Right renal pelvis (tissue), 4 donors: ENCODE data around the gene SPHK2. TPM values are rescaled to one million over a fixed set of nuclear protein-coding genes. Genes with fewer than 3 reads are reported as not detected.
"Not testable (repeated sequence)": the region's sequence is repeated elsewhere in the genome, so short reads cannot be mapped to it uniquely, and the experiment has no call there.

Experiments
- DNase-seq, 4 donors: peaks; one replicate each; pipeline ENCODE4 v3.0.0-alpha.2; 2013; ENCODE audit warnings: low read depth in 4 of 4, low spot score in 3 of 4, missing footprints in 1 of 4
- polyA plus RNA-seq, 4 donors: library from polyadenylated mRNA; unstranded; fragments of 120-200 nt; gene quantifications; one replicate each; pipeline ENCODE4 v1.2.1, GENCODE V29; 2013; ENCODE audit not compliant: insufficient read length in 4 of 4

The SPHK2 gene
- polyA plus RNA-seq, 4 donors: 18.6 to 30.6 (median 21.0) TPM

DNA sequence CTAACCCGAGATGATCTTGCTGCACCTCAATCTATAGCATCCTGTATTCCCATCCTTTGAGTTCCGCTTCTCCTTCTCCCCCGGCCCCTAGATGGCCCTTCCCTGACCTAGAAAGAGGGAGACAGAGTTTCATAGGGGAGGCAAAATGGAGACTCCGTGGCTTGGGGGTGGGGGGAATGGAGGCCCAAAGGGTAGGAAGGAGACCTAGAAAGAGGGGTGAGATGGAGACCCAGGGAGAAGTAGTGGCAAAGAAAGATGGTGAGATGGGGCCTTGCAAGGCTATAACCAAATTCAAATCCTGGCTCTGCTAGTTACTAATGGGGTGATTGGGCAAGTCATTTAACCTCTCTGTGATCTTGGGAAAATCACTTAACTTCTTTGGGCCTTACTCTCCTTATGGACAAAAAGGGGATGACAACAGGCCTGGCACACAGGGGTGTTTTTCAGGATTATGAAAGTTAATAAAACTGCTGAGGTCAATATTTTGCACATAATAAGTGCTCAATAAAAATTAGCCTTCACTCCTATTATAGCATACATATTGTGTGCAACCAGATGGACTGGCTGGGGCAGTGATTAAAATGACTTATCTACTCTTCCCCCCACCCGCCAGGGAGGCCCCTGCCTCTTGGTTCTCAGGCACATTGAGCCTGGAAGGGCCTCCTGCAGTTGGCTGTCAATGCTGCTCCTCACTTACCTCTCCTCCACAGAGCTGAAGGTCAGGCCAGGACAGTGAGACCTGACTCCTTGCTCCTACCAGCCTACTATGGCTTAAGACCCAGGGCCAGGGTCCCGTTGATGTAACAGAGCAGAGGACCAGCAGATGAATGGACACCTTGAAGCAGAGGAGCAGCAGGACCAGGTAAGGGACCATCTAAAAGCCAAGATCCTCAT is 633 bp downstream of the SPHK2 start:
- no peak for DNase-seq

DNA sequence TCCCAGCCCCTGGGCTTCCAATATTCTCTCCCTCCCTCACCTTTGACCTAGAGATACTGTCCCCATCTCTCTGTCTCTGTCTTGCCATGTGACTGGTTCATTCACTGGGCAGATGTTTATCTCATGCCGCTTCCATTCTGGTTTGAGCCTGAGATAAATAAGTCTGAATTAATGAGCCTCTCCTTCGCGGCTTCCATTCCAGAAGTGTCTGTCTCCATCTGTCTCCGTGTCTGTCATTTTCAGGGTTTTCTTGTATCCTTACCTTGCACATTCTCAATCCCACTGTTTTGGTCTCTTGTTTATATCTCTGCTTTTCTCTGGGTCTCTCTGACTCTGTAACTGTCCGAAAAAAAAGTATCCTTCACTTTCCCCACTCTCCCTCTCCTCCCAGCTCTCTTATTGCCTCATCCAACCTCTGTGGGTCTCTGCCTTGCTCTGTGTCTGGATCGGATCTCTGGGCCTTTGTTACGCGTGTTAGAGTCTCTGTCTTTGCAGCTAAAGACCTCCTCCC is 4.3 kb downstream of the SPHK2 start:
- DNase-seq: no peak

- peak; percentile 90 to 95 (median 94) for DNase-seq
Measured at GRCh38 chr19:48624067-48624594, 4.8 kb downstream of the SPHK2 start.

- DNase-seq: no peak
Measured at GRCh38 chr19:48624791-48625723, 5.8 kb downstream of the SPHK2 start.

DNA sequence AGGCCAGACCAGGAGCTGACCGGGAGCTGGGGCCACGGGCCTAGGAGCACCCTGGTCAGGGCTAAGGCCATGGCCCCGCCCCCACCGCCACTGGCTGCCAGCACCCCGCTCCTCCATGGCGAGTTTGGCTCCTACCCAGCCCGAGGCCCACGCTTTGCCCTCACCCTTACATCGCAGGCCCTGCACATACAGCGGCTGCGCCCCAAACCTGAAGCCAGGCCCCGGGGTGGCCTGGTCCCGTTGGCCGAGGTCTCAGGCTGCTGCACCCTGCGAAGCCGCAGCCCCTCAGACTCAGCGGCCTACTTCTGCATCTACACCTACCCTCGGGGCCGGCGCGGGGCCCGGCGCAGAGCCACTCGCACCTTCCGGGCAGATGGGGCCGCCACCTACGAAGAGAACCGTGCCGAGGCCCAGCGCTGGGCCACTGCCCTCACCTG is 6.6 kb downstream of the SPHK2 start:
- DNase-seq: no peak

- DNase-seq: no peak
Measured at GRCh38 chr19:48627201-48627864, 8.0 kb downstream of the SPHK2 start.

- no peak for DNase-seq
Measured at GRCh38 chr19:48627865-48628314, 8.6 kb downstream of the SPHK2 start.

GRCh38 chr19:48628486-48629296 is 9.4 kb downstream of the SPHK2 start:
- DNase-seq: no peak

DNA sequence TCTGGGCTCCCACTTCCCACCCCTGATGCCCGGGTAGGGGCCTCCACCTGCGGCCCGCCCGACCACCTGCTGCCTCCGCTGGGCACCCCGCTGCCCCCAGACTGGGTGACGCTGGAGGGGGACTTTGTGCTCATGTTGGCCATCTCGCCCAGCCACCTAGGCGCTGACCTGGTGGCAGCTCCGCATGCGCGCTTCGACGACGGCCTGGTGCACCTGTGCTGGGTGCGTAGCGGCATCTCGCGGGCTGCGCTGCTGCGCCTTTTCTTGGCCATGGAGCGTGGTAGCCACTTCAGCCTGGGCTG is 9.9 kb downstream of the SPHK2 start:
- no peak for DNase-seq

DNA sequence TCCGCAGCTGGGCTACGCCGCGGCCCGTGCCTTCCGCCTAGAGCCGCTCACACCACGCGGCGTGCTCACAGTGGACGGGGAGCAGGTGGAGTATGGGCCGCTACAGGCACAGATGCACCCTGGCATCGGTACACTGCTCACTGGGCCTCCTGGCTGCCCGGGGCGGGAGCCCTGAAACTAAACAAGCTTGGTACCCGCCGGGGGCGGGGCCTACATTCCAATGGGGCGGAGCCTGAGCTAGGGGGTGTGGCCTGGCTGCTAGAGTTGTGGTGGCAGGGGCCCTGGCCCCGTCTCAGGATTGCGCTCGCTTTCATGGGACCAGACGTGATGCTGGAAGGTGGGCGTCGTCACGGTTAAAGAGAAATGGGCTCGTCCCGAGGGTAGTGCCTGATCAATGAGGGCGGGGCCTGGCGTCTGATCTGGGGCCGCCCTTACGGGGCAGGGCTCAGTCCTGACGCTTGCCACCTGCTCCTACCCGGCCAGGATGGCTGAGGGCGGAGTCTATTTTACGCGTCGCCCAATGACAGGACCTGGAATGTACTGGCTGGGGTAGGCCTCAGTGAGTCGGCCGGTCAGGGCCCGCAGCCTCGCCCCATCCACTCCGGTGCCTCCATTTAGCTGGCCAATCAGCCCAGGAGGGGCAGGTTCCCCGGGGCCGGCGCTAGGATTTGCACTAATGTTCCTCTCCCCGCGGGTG is 10.4 kb downstream of the SPHK2 start:
- no peak for DNase-seq

DNA sequence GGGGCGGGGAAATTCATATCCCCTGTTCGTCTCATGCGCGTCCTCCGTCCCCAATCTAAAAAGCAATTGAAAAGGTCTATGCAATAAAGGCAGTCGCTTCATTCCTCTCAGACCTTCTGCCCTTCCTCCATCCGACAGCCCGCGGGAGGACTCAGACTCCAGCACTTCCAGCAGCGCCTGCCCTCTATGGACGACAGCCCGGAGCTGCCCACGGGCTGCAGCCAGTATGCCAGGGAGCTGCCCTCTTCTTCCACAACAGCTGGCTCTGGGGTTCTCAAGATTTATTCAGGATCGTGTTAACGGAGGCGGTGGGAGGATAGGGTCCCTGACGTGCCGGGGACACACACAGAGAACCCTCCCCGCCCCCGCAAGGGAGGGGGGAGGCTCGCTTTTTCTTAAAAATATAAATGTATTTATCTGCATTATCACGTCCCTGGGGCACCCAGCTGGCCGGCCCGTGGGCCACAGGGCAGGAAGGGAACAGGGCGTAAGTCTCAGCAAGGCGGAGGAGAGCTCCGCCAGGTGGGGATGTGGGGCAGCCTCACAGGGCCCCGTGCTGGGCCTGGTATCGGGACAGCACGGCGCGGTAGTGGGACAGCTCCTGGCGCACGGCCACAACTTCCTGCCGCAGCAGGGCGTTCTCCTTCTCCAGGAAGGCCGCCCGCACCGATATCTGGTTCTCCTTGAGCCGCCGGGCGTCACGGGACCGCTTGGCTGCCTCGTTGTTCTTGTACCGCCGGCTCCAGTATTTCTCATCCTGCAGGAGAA is 11.2 kb downstream of the SPHK2 start:
- no peak for DNase-seq

DNA sequence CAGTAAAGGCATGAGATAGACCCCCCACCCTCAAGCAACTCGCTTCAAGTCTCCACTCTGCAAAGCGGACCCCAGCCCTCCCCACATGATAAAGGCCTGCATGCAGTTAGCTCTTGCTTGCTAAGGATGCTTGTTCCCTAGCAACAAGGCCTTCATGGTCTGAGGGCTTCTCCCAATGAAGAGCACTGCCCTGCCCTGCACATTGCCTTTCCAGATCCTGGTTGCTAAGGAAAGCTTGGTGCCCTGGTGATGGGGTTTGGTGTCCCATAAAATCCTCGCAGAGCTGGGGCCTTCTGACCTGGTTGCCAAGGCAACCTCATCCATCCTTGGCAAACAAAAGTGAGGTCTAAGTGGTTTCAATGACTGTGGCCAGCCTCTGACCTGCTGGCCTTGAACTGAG is 11.9 kb downstream of the SPHK2 start:
- DNase-seq: no peak

DNA sequence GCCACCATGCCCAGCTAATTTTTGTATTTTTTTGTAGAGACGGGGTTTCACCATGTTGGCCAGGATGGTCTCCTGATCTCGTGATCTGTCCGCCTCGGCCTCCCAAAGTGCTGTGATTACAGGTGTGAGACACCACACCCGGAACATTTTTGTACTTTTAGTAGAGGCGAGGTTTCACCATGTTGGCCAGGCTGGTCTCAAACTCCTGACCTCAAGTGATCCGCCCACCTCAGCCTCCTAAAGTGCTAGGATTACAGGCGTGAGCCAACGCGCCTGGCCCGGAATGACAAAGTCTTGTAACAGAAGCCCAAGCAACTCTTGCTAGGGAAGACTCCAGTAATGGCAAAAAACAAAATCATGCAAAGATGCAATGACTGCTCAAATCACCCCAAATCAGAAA is 13.0 kb downstream of the SPHK2 start:
- DNase-seq: not testable (repeated sequence)

DNA sequence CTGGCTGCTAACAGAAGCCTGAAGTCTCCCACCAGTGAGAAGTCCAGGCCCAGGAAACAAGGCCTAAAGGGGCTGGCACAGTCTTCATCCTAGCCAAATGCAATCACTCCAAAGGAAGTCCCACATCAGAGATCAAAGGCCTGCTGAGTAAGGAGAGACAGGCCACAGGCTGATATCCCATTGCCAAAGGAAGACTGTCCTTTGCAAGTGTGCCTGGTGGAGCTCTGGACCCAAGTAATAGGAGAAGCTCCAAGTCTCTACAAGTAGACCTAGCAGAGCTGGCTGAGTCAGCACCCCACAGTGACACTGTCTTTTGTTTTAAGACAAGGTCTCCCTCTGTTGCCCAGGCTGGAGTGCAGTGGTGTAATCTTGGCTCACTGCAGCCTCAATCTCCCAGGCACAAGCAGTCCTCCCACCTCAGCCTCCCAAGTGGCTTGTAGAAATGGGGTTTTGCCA is 13.4 kb downstream of the SPHK2 start:
- DNase-seq: no peak

DNA sequence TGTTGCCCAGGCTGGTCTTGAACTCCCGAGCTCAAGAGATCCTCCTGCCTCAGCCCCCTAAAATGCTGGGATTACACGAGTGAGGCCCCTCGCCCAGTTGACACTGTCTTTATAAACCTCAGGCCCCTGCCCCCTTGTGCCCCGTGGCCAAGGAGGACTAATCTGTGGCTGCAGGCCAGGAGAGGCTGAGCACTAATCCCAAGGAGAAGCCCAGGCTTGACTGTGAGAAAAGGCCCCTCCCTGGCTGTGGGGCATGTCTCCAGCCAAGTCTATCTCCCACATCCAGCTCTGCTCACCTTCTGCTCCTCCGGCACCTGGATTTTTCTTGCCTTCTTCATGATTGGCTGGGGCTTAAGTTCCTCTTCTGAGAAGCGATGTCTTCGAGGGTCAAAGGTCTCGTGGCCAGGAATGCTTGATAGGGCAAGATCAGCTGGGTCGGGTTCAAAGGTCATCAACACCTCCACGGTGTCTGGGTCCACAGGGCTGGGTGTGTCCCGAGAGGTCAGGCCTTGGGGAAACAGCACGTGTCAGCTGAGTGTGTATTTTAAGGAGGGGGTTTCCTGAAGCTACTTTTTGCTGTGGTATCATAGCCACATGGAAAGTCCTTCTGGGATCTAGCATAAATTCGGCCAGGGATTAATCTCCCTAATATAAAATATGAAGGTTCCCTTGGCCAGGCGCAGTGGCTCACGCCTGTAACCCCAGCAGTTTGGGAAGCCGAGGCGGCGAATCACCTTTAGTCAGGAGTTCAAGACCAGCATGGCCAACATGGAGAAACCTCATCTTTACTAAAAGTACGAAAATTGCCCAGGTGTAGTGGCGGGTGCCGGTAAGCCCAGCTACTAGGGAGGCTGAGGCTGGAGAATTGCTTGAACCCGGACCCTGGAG is 14.1 kb downstream of the SPHK2 start:
- no peak for DNase-seq

DNA sequence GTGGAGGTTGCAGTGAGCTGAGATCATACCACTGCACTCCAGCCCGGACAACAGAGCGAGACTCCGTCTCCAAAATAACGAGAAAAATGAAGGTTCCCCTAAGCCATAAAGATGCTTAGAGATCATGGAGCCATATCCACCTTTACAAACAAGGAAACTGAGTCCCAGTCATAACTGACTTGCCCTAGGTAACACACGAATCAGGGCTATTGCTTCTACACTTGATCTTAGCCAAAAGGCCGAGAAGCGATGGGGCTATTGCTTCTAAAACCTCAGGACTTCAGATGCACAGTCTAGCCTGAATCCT is 14.7 kb downstream of the SPHK2 start:
- no peak for DNase-seq
